HCT116 (cell line): ENCODE measurements around the gene OLFML3.

Experiments used
- CTCF ChIP-seq, 3 experiments: fragments of 200-600 bp in 1 of 3; sonication (generic) in 1 of 3; IDR thresholded peaks in 2 of 3; conservative IDR thresholded peaks in 1 of 3; 2 replicates each; pipeline ENCODE4 v1.5.1; 2012 to 2017; ENCODE audit warnings: low read depth in 2 of 3, low read length in 2 of 3, antibody characterized with exemption in 1 of 3, borderline replicate concordance in 1 of 3, control low read depth in 1 of 3, mild to moderate bottlenecking in 1 of 3, mixed read lengths in 1 of 3, mixed run types in 1 of 3, moderate library complexity in 1 of 3; ENCODE audit not compliant: insufficient read depth in 1 of 3
- EZH2 ChIP-seq: fragments of 200-600 bp; sonication (generic); IDR thresholded peaks from 2 replicates; pipeline ENCODE4 v1.6.1; 2017; ENCODE audit warnings: antibody characterized with exemption, mixed run types
- EZH2phosphoT487 ChIP-seq: fragments of 200-600 bp; IDR thresholded peaks from 2 replicates; pipeline ENCODE4 v1.6.1; 2018; ENCODE audit warnings: antibody characterized with exemption, borderline replicate concordance
- JUND ChIP-seq: IDR thresholded peaks from 2 replicates; pipeline ENCODE4 v1.6.1; 2012
- MAX ChIP-seq: IDR thresholded peaks from 2 replicates; pipeline ENCODE4 v1.6.1; 2012
- POLR2A ChIP-seq: IDR thresholded peaks from 2 replicates; pipeline ENCODE4 v1.7.0; 2011; ENCODE audit warnings: borderline replicate concordance; ENCODE audit not compliant: insufficient read depth, insufficient read length; ENCODE audit errors: extremely low read depth
- POLR2AphosphoS5 ChIP-seq: IDR thresholded peaks from 2 replicates; pipeline ENCODE4 v1.6.1; 2011; ENCODE audit warnings: mild to moderate bottlenecking, low read depth, low read length, moderate library complexity
- REST ChIP-seq: IDR thresholded peaks from 2 replicates; pipeline ENCODE4 v1.6.1; 2012; ENCODE audit warnings: low read depth
- SIN3A ChIP-seq: IDR thresholded peaks from 2 replicates; pipeline ENCODE4 v1.6.1; 2012; ENCODE audit warnings: low read depth
- SP1 ChIP-seq: IDR thresholded peaks from 2 replicates; pipeline ENCODE4 v1.6.1; 2012; ENCODE audit warnings: low read depth
- YY1 ChIP-seq: IDR thresholded peaks from 2 replicates; pipeline ENCODE4 v1.6.1; 2011; ENCODE audit warnings: low read length, low read depth, moderate library complexity, mild to moderate bottlenecking; ENCODE audit not compliant: insufficient replicate concordance; ENCODE audit errors: extremely low read depth
- ZBTB33 ChIP-seq: IDR thresholded peaks from 2 replicates; pipeline ENCODE4 v1.6.1; 2011; ENCODE audit warnings: mild to moderate bottlenecking, low read length, moderate library complexity; ENCODE audit not compliant: insufficient replicate concordance; ENCODE audit errors: extremely low read depth
- ZNF274 ChIP-seq: fragments of 200-500 bp; sonication (Bioruptor generic); IDR thresholded peaks from 2 replicates; pipeline ENCODE4 v1.6.1; 2014; ENCODE audit warnings: mild to moderate bottlenecking, low read depth, low read length, inconsistent platforms

GRCh38 chr1:114011796-114012195 lies 32.5 kb downstream of the OLFML3 start:
- TF ChIP-seq CTCF (IDR thresholded peaks at IDR 0.05 in 2 of 3, conservative IDR thresholded peaks at IDR 0.05 in 1 of 3; ENCODE audit: borderline replicate concordance in 1 of 3, insufficient read depth in 1 of 3, low read depth in 2 of 3, low read length in 2 of 3) (no peak), ZNF274 (no peak), REST (no peak), EZH2 (no peak), POLR2A (no peak), JUND (no peak), ZBTB33 (no peak), SP1 (no peak), SIN3A (no peak), EZH2phosphoT487 (no peak), YY1 (no peak), POLR2AphosphoS5 (no peak), MAX (no peak)
